HG02973 (cell line): ENCODE results near the gene TLL2.

Experiments used
- ATAC-seq: cut with Tn5 transposase; IDR thresholded peaks from one replicate; pipeline ENCODE4 v1.9.1; 2021; ENCODE audit warnings: moderate library complexity; ENCODE audit not compliant: unreplicated experiment

The TLL2 gene

GRCh38 chr10:96397902-96398301 lies 115.8 kb downstream of the TLL2 start:
- ATAC-seq, result no peak

- ATAC-seq, result no peak
These were observed 117.5 kb downstream of the TLL2 start for GRCh38 chr10:96395931-96396877.

- ATAC-seq, result no peak
These were observed 123.3 kb downstream of the TLL2 start for GRCh38 chr10:96390460-96390864.

- no peak for ATAC-seq
These were observed 123.9 kb downstream of the TLL2 start for GRCh38 chr10:96389785-96390184.

GRCh38 chr10:96387601-96388000 lies 126.1 kb downstream of the TLL2 start:
- ATAC-seq, result no peak

GRCh38 chr10:96387161-96387560 lies 126.6 kb downstream of the TLL2 start:
- ATAC-seq, result no peak

GRCh38 chr10:96384506-96384905 lies 129.2 kb downstream of the TLL2 start:
- ATAC-seq, result no peak

GRCh38 chr10:96380821-96381220 lies 132.9 kb downstream of the TLL2 start:
- no peak for ATAC-seq

GRCh38 chr10:96379758-96380157 lies 134.0 kb downstream of the TLL2 start:
- no peak for ATAC-seq

- no peak for ATAC-seq
These were observed 135.0 kb downstream of the TLL2 start for GRCh38 chr10:96378741-96379140.

GRCh38 chr10:96377816-96378294 lies 135.9 kb downstream of the TLL2 start:
- ATAC-seq, result no peak

GRCh38 chr10:96376483-96376882 lies 137.2 kb downstream of the TLL2 start:
- peak; percentile 42 for ATAC-seq

- ATAC-seq, result peak; percentile 68
These were observed 138.5 kb downstream of the TLL2 start for GRCh38 chr10:96374985-96375830.

- no peak for ATAC-seq
These were observed 139.1 kb downstream of the TLL2 start for GRCh38 chr10:96374639-96374984.

- no peak for ATAC-seq
These were observed 139.7 kb downstream of the TLL2 start for GRCh38 chr10:96374004-96374403.

- no peak for ATAC-seq
These were observed 142.4 kb downstream of the TLL2 start for GRCh38 chr10:96371356-96371755.

GRCh38 chr10:96370584-96371157 lies 143.1 kb downstream of the TLL2 start:
- no peak for ATAC-seq

GRCh38 chr10:96369890-96370583 lies 143.7 kb downstream of the TLL2 start:
- no peak for ATAC-seq

- no peak for ATAC-seq
These were observed 144.8 kb downstream of the TLL2 start for GRCh38 chr10:96368971-96369370.

- ATAC-seq, result no peak
These were observed 146.3 kb downstream of the TLL2 start for GRCh38 chr10:96367470-96367869.

- ATAC-seq, result no peak
These were observed 147.2 kb downstream of the TLL2 start for GRCh38 chr10:96366508-96366907.
